ENCODE results near the gene LPCAT1. TPM values are rescaled to one million over a fixed set of nuclear protein-coding genes. Genes with fewer than 3 reads are reported as not detected.
"Not testable (repeated sequence)": the region's sequence is repeated elsewhere in the genome, so short reads cannot be mapped to it uniquely, and the experiment has no call there.

The LPCAT1 gene
- total RNA-seq, 1 donor from 2014 or later: 8.9 TPM

- no peak for ATAC-seq
- DNase-seq (ENCODE audit: low spot score): no peak
These were observed 92.5 kb downstream of the LPCAT1 start for GRCh38 chr5:1431021-1431811.

- no peak for ATAC-seq
- DNase-seq (ENCODE audit: low spot score): no peak
These were observed 93.5 kb downstream of the LPCAT1 start for GRCh38 chr5:1430121-1430795.

DNA sequence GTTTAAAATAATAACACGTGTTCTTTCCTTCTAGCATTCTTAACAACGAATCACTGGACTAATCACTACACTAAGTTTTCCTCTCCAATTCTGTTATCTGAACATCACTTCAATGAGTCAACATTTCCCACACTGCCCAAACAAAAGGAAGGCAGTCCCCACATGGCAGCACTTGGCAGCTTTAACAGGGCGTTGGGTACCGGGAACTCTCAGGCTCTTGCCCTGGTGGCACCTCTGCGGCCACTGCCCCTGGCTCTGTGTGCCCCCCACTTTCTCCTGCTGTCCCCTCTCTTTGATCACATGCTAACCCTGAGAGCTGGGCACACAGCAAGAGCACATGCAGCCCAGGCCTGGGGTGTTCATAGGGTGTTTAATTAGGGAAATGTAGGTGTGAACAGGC, 94.3 kb downstream of the LPCAT1 start:
- DNase-seq (ENCODE audit: low spot score): no peak
- ATAC-seq: no peak

DNA sequence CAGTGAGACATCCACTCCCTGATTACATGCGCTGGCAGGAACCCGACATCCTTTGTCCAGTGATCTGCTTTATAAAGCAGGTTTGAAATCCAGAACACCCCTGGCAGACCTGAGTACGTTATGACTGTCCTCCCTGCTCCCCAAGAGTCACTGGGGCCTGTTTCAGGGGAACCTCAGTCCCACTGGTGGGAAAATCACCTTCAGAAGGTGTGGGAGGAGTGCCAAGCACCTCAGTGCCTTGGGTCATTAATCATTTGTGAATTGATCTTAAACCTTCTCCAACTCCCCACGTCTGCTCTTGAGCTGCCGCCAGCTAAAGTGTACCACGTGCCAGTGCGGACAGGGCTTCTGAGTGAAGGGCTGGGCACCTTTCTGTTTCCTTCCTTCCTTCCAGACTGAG, 94.7 kb downstream of the LPCAT1 start:
- ATAC-seq (no peak), DNase-seq (ENCODE audit: low spot score) (no peak)

DNA sequence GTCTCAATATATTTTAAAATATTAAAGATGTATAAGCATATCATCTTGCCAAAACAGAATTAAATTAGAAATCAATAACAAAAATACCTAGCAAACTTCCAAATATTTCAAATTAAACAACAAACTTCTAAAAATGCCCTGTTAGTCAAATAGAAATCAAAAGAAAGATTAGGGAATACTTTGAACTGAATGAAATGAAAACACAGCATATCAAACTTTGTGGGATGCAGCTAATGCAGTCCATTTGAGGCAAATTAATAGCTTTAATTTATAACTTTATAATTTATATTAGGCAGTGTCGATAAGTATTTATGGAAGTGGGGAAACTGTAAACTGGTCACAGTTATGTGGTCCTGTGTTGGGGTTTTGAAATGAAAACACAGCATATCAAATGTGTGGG, 95.7 kb downstream of the LPCAT1 start:
- ATAC-seq (no peak), DNase-seq (ENCODE audit: low spot score) (no peak)

- DNase-seq (ENCODE audit: low spot score) (no peak), ATAC-seq (no peak)
These were observed 99.0 kb downstream of the LPCAT1 start for GRCh38 chr5:1424716-1425115.

- DNase-seq (ENCODE audit: low spot score): no peak
- no peak for ATAC-seq
These were observed 99.7 kb downstream of the LPCAT1 start for GRCh38 chr5:1423901-1424603.

GRCh38 chr5:1422522-1422921, 101.2 kb downstream of the LPCAT1 start:
- not testable (repeated sequence) for ATAC-seq; DNase-seq (ENCODE audit: low spot score)

DNA sequence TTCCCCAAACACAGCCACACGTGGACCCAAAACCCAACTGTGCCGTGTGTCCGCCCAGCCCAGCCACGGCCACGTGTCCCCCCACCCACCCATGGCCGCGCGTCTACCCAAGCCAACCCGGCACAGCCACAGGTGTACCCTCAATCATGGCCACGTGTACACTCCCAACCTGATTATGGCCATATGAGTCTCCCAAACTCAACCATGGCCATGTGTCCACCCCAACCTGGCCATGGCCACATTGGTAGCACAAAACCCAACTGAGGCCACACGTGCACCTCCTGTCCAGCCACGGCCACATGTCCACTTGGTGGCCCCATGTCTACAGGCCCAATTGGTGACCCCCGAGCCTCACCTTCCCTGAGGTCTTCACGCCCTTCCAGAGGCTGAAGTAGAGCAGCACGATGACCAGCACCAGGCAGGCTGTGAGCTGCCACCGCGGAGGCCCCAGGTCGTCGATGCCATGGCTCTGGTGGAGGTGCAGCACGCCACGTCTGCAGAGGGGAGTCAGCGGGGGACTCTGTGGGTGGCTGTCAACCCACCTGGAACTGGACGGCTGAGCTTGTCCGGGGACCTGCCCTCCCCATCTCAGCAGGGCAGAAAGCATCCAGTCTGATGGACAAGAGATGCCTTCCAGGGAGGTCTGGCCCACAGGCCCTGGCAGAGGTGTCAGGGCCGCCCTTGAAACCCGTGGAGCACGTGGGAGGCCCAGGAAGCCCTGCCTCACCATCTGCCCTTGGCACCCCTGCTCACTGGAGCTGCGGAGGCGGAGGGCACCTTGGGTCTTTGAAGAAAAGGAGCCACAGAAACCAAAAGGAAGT, 102.0 kb downstream of the LPCAT1 start:
- no peak for DNase-seq (ENCODE audit: low spot score)
- ATAC-seq: no peak

DNA sequence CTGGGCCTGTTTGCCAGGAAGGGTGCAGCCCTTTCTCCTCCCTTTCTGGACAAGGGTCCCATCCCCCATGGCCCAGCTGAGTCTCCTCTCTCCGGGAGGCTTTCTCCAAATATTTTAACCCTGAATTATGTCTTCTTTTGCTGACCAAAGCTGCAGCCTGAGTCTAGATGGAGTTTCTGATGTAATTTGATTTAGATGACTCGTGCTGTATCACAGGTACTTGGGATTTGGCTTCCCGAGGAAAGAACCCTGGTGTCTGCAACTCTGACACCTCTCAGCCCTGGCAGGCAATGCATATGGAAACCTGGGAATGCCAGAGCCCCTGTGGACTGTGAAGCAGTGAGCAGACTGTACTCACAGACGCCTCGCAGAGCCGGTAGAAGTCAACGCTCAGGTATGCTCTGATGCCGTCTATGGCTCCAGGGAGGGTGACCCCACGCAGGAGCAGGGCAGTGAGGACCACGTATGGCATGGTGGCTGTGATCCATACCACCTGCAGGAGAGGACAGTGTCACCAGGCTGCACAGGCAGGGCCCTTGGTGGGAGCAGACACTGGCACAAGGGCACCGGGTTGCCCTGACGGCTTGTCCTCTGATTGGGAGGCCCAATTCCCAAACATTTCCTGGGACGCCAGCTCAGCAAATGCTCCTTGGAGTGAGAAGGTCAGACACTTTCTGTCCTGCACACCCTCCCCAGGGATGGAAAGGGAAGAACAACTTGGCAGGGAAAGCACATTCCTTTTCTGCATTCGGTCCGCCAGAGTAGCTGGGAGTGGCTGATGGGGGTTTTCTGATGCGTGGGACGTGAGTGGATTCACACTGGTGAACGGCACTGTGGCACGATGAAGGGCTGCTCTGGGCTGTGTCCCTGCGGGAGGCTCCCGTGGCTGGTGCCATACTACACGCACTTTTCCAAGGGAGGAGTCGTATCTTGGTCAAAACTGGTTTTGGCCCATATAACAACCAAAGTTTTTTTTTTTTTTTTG, 103.3 kb downstream of the LPCAT1 start:
- ATAC-seq: no peak
- DNase-seq (ENCODE audit: low spot score): no peak

DNA sequence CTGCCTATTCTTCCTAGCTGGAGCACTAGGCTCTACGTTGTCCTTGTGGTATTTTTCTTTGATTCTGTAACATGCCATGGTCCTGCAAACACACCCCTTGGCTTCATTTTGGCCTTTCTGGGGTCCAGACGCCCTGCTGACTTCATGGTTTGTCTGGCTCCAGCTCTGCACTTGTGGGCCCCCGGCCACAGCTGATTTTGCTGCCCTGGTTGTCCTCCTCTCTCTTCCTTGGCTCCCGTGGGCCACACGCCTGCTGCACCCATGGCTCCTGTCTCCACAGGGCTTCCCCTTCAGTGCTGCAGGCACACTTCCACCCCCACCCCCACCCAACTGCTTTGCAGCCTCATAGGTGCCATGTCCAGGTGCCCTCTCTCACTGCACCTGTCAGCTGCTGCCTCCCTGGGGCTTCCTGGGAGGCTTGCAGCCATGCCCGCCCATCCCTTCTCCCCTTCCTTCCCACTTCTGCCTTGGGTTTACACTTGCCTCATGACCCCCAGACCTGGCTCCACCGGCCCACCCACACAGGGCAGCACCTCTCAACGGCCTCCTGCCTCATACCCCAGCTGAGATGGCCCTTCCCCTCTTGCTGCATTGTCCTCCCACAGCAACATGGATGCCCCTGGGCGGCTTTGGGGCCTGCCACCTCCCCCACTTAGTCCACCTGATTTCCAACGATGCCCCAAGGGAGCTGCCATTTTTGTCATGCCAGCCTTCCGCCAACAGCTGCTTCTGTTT, 104.1 kb downstream of the LPCAT1 start:
- no peak for ATAC-seq
- no peak for DNase-seq (ENCODE audit: low spot score)

DNA sequence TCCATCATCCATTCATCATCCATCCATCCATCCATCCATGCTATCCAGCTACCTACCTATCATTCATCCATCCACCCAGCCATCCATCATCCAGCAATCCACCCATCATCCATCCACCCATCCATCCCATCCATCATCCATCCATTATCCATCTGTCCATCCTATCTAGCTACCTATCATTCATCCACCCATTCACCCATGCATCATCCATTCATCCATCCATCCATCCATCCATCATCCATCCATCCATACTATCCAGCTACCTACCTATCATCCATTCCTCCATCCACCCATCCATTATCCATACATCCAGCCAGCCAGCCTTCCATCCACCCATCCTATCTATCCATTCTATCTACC, 104.9 kb downstream of the LPCAT1 start:
- ATAC-seq (no peak), DNase-seq (ENCODE audit: low spot score) (no peak)

DNA sequence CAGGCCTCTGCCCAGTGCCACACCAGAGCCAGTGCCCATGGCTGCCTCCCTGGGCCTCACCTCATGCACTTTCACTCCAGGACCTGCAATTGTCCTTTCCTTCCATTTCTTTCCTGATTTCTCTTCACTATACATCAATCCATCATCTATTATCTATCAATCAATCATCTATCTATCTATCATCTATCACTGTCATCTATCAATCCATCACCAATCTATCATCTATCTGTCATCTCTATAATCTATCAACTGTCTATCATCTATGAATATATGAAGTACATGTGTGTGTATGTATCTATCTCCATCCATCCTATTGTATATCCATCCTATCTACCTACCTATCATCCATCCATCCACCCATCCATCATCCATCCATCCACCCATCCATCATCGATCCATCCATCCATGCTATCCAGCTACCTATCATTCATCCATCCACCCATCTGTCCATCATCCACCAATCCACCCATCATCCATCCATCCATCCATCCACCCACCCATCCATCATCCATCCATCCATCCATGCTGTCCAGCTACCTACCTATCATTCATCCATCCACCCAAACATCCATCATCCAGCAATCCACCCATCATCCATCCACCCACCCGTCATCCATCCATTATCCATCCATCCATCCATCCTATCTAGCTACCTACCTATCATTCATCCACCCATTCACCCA, 105.4 kb downstream of the LPCAT1 start:
- no peak for DNase-seq (ENCODE audit: low spot score)
- ATAC-seq: no peak

DNA sequence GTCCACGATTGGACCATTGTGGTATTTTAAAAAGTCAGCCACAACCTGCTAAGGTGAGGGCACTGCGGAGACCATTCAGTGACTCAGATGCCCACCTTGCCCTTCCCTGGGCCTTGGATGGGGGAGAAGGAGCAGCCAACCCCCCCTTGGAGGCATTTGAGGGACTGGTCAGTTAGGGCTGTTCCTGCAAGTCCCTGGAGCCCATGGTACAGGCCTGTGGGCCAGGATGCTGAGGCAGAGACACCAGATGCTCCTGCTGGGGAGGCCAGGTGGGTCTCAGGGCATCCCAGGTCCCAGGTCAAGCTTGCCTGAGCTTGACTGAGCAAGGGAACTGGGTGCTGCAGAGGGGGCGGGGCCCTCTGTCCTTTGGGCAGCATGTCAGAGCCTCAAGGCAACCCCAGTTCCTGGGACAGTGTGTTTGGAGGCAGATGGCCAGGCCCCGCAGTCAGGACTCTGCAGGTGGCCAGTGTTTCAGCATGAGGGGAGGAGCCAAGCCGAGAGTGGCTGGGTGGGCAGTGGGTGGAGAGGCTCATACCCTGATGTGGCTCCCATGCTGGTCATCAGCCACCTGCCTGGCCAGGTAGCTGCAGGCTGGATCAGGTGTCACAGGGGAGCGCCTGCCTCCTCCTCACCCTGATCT, 106.1 kb downstream of the LPCAT1 start:
- ATAC-seq (no peak), DNase-seq (ENCODE audit: low spot score) (no peak)

- no peak for ATAC-seq
- no peak for DNase-seq (ENCODE audit: low spot score)
These were observed 106.8 kb downstream of the LPCAT1 start for GRCh38 chr5:1416856-1417469.

DNA sequence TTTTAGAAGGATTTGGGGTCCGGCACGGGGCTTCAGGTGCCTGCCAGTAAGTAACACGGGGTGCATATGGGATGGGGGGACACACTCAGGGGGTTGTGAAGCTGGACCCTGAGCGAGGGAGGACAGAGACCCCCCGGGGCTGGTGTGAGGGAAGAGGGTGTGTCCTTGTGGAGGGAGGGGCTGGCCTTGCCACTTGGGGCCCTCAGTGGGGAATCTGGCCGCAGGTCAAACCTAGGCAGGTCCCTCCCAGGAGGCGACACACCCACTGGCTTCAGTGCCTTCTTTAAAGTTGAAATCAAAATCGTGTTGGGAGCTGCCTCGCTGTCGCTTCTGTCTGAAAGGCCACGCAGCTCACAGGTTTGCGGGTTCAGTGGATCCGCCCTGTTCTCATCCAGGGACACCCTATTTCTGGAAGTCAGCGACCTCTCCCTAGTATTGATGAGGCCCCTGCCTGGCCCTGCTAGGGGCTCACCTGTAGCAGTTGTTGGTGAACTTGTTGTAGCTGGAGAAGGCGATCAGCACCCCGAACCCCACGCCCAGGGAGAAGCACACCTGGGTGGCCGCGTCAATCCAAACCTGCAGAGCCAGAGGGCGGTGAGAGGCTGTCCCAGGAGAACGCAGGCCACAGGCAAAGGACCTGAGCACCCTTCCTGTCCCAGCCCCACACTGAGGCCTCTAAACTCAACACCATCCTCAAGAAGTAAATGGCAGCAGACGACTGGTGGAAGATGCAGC, 108.0 kb downstream of the LPCAT1 start:
- no peak for DNase-seq (ENCODE audit: low spot score)
- no peak for ATAC-seq

- ATAC-seq (no peak), DNase-seq (ENCODE audit: low spot score) (no peak)
These were observed 108.7 kb downstream of the LPCAT1 start for GRCh38 chr5:1415059-1415425.

Data from left lobe of liver (tissue), 2 donors.